Endothelial cell of umbilical vein (primary cell): Measurements from ENCODE around the gene MALRD1.

Experiments used
- CTCF ChIP-seq, 2 donors: IDR thresholded peaks; 1 replicate in 1 of 2; 2 replicates in 1 of 2; pipeline ENCODE4 v1.5.1; 2011; ENCODE audit warnings: low read length in 2 of 2, mild to moderate bottlenecking in 2 of 2, moderate library complexity in 2 of 2, control low read depth in 1 of 2, inconsistent platforms in 1 of 2, low read depth in 1 of 2; ENCODE audit not compliant: insufficient read depth in 1 of 2; ENCODE audit errors: extremely low read depth in 1 of 2
- EZH2 ChIP-seq: IDR thresholded peaks from 2 replicates; pipeline ENCODE4 v1.6.1; 2012; ENCODE audit warnings: borderline replicate concordance, low read depth, mild to moderate bottlenecking, moderate library complexity, low read length, inconsistent platforms; ENCODE audit not compliant: severe bottlenecking
- FOS ChIP-seq: IDR thresholded peaks from 2 replicates; pipeline ENCODE4 v1.6.1; 2011; ENCODE audit warnings: mild to moderate bottlenecking, low read length, moderate library complexity, borderline replicate concordance; ENCODE audit not compliant: insufficient read depth
- JUN ChIP-seq: IDR thresholded peaks from 2 replicates; pipeline ENCODE4 v1.6.1; 2011; ENCODE audit warnings: borderline replicate concordance, low read depth; ENCODE audit not compliant: insufficient read length, insufficient read depth
- MAX ChIP-seq: IDR thresholded peaks from 2 replicates; pipeline ENCODE4 v1.6.1; 2011; ENCODE audit not compliant: insufficient read depth, insufficient read length
- MYC ChIP-seq: IDR thresholded peaks from one replicate; pipeline ENCODE4 v1.6.1; 2011; ENCODE audit warnings: mild to moderate bottlenecking, low read depth, low read length
- POLR2A ChIP-seq: IDR thresholded peaks from 2 replicates; pipeline ENCODE4 v1.6.1; 2012; ENCODE audit warnings: low read depth, mild to moderate bottlenecking, control low read depth, low read length
- POLR2AphosphoS5 ChIP-seq: IDR thresholded peaks from 2 replicates; pipeline ENCODE4 v1.6.1; 2012; ENCODE audit warnings: low read depth, mild to moderate bottlenecking, control low read depth, low read length, moderate library complexity; ENCODE audit not compliant: insufficient read depth

- TF ChIP-seq POLR2A: no peak
- no peak for TF ChIP-seq CTCF (IDR thresholded peaks at IDR 0.05; ENCODE audit: extremely low read depth in 1 of 2, insufficient read depth in 1 of 2, low read depth in 1 of 2, low read length in 2 of 2)
- TF ChIP-seq EZH2: no peak
- no peak for TF ChIP-seq JUN
- no peak for TF ChIP-seq FOS
- TF ChIP-seq MYC: no peak
- TF ChIP-seq POLR2AphosphoS5: no peak
- TF ChIP-seq MAX: no peak
Measured at GRCh38 chr10:19408924-19409323, 360.3 kb downstream of the MALRD1 start.
